ENCODE measurements around the gene RNF213. TPM values are rescaled to one million over a fixed set of nuclear protein-coding genes. Genes with fewer than 3 reads are reported as not detected.

RNF213 gene
- total RNA-seq, result 10 to 100 TPM; 37.3 to 89.1 (median 50.8) TPM
- polyA plus RNA-seq, result 10 to 100 TPM; 21.5 to 78.1 TPM
- long read RNA-seq, donor 1, partial matches to known transcripts, result 24 of 44 reads
- long read RNA-seq, donor 1, other reads (novel, unspliced or antisense), result 20 of 44 reads
- long read RNA-seq, donor 2, result 0 reads
- long read RNA-seq, donor 3, full-length matches to known transcripts, result 5 of 28 reads
- long read RNA-seq, donor 3, partial matches to known transcripts, result 14 of 28 reads
- long read RNA-seq, donor 3, other reads (novel, unspliced or antisense), result 9 of 28 reads

- Histone ChIP-seq H3K27ac (peak within 1 kb of the TSS; percentile 96 to 98), H3K4me3 (peak within 1 kb of the TSS; percentile 65), H3K27me3 (no peaks in the 10 kb centered on the region), H3K9me3 (no peaks in the 10 kb centered on the region), H3K36me3 (no peaks in the 10 kb centered on the region), H3K4me1 (ENCODE audit: insufficient read depth) (peaks cover 16% of the 10 kb centered on the region)
- 0 to 4% (median 1%) methylated on average over 1 to 43 of the region's 54 CpGs for WGBS, 3 donors
- intact Hi-C loops (cut with DNase I), result loop anchor here in 2 of 4 donors (2.0 to 10.0 kb wide), 2 partner anchors 40 to 94 kb away; partner anchors contain the start of genes SGSH (in 1 of the 2) and SLC26A11 (in 1 of the 2)
- peak; percentile 45 to 70 (median 62) for DNase-seq
- TF ChIP-seq CTCF (IDR thresholded peaks at IDR 0.05) (no peak), POLR2A (IDR thresholded peaks at IDR 0.05) (peak; percentile 42), EP300 (IDR thresholded peaks at IDR 0.05) (no peak)
Measured at GRCh38 chr17:80260791-80261158, at the start of gene RNF213. RNF213 (plus strand) TSS chr17:80260852; CDS start chr17:80263682, 2,830 bp downstream.

- no peak for DNase-seq
- H3K9me3 ChIP-seq, result no peaks in the 10 kb centered on the region
- H3K27me3 ChIP-seq, result no peaks in the 10 kb centered on the region
- no peaks in the 10 kb centered on the region for H3K4me1 ChIP-seq (ENCODE audit: insufficient read depth)
- no peak overlapping the region for H3K4me3 ChIP-seq
- no peak overlapping the region for H3K27ac ChIP-seq
- 89 to 94% (median 90%) methylated on average over 22 of the region's 22 CpGs for WGBS, 3 donors
- H3K36me3 ChIP-seq, result no peaks in the 10 kb centered on the region
- TF ChIP-seq CTCF (IDR thresholded peaks at IDR 0.05) (no peak), POLR2A (IDR thresholded peaks at IDR 0.05) (no peak), EP300 (IDR thresholded peaks at IDR 0.05) (no peak)
- intact Hi-C loops (cut with DNase I), result no loop called here
Measured at GRCh38 chr17:80212109-80212508, 48.5 kb upstream of the RNF213 start.

- 86 to 90% (median 88%) methylated on average over 12 of the region's 12 CpGs for WGBS, 3 donors
- Histone ChIP-seq H3K27me3 (no peaks in the 10 kb centered on the region), H3K36me3 (no peaks in the 10 kb centered on the region), H3K27ac (no peak overlapping the region), H3K9me3 (no peaks in the 10 kb centered on the region), H3K4me3 (no peak overlapping the region), H3K4me1 (ENCODE audit: insufficient read depth) (no peaks in the 10 kb centered on the region)
- no peak for DNase-seq
- no peak for TF ChIP-seq CTCF (IDR thresholded peaks at IDR 0.05)
- no peak for TF ChIP-seq EP300 (IDR thresholded peaks at IDR 0.05)
- no peak for TF ChIP-seq POLR2A (IDR thresholded peaks at IDR 0.05)
- intact Hi-C loops (cut with DNase I), result no loop called here
Measured at GRCh38 chr17:80212511-80212910, 48.1 kb upstream of the RNF213 start.

GRCh38 chr17:80212962-80213642 lies 47.5 kb upstream of the RNF213 start:
- no peaks in the 10 kb centered on the region for H3K9me3 ChIP-seq
- H3K27me3 ChIP-seq, result no peaks in the 10 kb centered on the region
- no peak for DNase-seq
- intact Hi-C loops (cut with DNase I), result no loop called here
- no peak overlapping the region for H3K4me3 ChIP-seq
- 90 to 95% (median 92%) methylated on average over 19 of the region's 19 CpGs for WGBS, 3 donors
- H3K4me1 ChIP-seq (ENCODE audit: insufficient read depth), result no peaks in the 10 kb centered on the region
- no peak overlapping the region for H3K27ac ChIP-seq
- TF ChIP-seq EP300 (IDR thresholded peaks at IDR 0.05) (no peak), POLR2A (IDR thresholded peaks at IDR 0.05) (no peak), CTCF (IDR thresholded peaks at IDR 0.05) (no peak)
- H3K36me3 ChIP-seq, result no peaks in the 10 kb centered on the region
